Measurements from ENCODE around the gene IYD.

The IYD gene, protein sequence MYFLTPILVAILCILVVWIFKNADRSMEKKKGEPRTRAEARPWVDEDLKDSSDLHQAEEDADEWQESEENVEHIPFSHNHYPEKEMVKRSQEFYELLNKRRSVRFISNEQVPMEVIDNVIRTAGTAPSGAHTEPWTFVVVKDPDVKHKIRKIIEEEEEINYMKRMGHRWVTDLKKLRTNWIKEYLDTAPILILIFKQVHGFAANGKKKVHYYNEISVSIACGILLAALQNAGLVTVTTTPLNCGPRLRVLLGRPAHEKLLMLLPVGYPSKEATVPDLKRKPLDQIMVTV

DNA sequence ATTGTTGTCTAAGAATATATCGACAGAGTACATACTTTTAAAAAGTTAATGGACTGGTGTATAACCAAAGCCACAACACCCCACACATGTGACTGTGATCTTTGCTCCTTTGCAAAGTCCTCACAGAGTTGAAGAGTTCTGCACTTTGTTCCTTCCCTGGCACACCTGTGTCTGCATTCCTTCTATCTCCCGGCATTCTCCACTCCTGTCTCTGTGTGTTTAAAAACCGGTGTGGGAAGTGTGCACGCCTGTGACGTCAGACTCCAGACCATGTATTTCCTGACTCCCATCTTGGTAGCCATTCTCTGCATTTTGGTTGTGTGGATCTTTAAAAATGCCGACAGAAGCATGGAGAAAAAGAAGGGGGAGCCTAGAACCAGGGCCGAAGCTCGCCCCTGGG, at the start of gene IYD:
Gene IYD (plus strand): TSS at position 251 of the 400 bp plus-strand sequence. CDS start 20 bp downstream, at position 271.
- intact Hi-C loops (cut with DNase I): no loop called here
- DNase-seq: no peak

GRCh38 chr6:150319924-150320323, 48.9 kb upstream of the IYD start:
- no peak for DNase-seq
- intact Hi-C loops (cut with DNase I): no loop called here

DNA sequence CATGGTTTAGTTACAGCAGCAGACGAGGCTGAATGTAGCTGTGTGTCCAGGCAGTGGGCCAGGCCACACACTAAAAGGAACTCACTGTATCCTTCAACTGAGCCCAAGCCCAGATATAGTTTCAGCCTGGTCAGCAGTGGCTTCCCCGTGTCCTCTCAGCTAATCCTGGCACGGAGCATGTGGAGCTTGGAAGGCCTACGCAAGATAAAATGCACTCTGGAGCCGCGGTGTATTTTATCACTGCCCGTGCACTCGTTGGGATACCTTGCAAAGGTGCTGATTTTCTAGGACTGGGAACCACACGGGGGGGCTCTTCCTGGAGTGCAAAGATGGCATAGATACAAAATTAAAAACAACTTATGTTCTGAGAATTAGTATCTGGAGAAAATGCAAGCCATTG, 48.4 kb upstream of the IYD start:
- intact Hi-C loops (cut with DNase I): no loop called here
- peak in 19 of 42 donors; percentile 2 to 54 (median 31) for DNase-seq

DNA sequence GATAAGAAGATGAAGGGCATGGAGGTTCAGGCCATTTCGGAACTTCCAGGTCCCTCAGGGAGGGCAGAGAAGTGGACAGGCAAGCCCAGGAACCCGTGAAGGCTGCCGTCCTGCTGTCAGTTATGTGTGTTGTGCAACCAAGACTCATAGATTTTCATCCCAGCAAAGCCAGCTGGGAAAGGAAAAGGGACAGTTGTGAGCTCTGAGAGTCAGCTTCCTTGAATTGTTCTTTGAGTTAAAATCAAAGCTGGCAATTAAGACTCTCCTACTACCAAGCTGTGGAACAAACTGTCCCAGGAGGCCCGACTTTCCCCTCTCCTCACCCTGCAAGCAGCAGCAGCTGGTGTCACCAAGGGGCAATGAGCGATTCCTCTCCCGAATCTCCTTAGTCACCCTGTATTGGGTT, 46.3 kb upstream of the IYD start:
- DNase-seq: no peak
- intact Hi-C loops (cut with DNase I): no loop called here

DNA sequence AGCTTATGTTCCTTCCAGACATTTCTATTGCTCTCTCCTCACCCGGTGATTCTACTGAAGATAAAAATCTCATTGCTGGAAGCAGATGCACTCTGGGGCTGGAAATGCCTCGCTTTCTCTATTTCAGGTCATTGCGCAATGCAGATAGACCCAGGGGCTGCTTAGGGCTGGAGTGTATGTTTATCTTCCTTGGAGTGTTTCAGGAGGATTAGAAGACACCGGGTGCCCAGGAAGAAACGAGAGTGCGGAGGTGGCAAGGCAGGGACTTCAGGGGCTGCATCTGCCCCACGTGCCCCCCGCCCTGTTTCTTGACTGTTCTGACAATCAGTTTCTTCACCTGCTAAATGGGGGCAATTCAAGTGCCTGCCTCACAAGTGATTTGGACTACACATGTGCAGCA, 45.6 kb upstream of the IYD start:
- intact Hi-C loops (cut with DNase I): no loop called here
- DNase-seq: no peak

DNA sequence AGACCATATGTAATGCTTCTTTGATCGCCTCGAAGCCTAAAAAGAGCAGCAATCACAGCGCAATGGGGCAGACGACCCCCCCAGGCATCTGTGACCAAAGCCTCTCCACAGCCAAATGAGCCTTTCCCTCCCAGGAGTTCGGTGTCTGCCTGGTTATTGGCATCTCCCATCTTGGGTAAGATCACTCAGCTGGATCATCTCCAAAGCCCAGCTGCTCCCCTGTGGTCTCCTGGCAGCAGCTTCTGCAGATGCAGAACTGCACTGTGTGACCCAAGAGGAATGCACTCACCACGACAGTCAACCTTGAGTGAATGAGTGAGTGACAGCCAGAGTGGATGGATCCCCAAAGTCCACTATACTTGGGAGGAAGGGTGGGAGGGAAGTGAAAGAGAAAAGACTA, 44.8 kb upstream of the IYD start:
- intact Hi-C loops (cut with DNase I): no loop called here
- DNase-seq: no peak

GRCh38 chr6:150325066-150325772, 43.6 kb upstream of the IYD start:
- intact Hi-C loops (cut with DNase I): loop anchor here (5.0 kb wide), 1 partner anchor 243 kb away; no protein-coding TSS in a partner anchor
- no peak for DNase-seq

DNA sequence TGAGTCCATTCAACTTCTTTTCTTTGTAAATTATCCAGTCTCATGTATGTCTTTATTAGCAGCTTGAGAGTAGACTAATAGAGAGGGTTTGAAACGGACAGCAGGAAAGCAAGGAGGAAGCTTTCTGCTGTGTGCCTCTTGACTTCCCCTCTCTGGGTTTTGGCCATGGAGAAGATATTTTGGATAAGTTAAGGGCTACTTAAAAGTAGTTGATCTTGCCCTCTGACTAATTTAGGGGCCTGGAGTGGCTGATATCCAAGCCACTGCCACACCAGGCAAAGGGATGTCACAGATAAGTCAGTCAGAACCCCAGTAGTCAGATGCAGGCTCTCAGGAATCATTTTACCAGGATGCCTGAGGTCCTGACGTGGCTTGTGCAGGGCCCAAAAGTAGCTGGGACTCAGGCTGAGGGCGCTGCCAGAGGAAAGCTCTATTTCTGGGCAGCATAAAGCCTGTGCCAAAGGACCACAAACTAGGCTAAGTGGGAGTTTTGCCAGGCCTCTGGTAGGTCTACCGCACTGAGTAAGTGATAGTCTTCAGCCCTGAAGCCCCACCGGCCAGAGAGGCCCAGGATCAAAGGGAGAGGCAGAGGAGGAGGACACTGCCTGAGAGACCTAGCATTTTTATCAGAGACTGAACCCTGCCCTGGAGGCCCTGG, 41.6 kb upstream of the IYD start:
- no peak for DNase-seq
- intact Hi-C loops (cut with DNase I): loop anchor here (5.0 kb wide), 1 partner anchor 245 kb away; no protein-coding TSS in a partner anchor

DNA sequence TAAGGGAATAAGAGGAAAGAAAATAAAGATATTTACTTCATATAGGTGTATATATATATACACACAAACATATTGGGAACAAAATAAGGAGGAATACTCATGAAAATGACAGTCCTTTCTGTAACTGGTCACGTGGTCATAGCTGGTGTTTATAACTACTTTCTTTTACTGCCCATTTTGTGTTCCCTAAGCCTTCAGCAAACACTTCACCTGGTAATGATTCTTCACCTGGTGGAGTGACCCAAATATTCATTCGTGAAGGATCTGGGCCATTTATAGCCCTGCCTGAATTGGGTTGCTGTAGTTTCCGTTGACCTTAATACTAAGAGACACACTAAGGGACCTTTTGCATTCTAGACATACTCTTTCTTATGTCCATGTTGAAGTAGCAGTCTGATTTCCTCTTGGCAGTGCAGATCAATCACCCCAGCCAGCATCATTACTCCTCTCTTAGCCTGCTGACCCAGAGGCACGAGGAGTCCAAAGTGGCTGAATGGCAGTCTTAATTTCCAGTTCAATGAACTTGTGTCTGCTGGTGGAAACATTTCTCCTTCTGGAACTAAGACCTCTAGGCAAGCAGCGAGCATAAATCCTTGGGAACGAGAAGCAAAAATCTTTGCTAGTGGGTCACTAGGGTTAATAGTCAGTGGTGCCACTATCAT, 39.9 kb upstream of the IYD start:
- DNase-seq: no peak
- intact Hi-C loops (cut with DNase I): loop anchor here (5.0 kb wide), 1 partner anchor 247 kb away; no protein-coding TSS in a partner anchor

GRCh38 chr6:150331344-150331743, 37.5 kb upstream of the IYD start:
- intact Hi-C loops (cut with DNase I): no loop called here
- DNase-seq: no peak

GRCh38 chr6:150332939-150333584, 35.8 kb upstream of the IYD start:
- no peak for DNase-seq
- intact Hi-C loops (cut with DNase I): no loop called here

DNA sequence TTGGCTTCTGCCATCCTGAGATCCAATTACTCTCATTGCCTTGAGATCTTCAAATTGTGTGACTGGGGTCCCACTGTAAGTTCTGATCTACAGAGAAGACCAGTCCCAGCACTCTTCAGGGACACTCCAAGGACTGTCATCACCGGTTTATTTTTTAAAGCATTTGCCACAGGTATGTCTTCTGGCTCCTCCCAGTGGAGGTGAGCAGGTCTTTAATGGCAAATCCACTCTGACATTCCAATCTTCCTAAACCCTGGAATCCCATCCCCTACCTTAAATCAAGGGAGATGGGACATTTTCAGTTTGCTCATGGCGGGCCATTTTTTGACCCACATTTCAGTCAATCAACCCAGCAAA, 35.2 kb upstream of the IYD start:
- DNase-seq: no peak
- intact Hi-C loops (cut with DNase I): no loop called here

GRCh38 chr6:150334790-150335783, 33.7 kb upstream of the IYD start:
- DNase-seq: peak in 33 of 42 donors; percentile 9 to 78 (median 53)
- intact Hi-C loops (cut with DNase I): loop anchor here (5.0 kb wide), 1 partner anchor 263 kb away; no protein-coding TSS in a partner anchor

DNA sequence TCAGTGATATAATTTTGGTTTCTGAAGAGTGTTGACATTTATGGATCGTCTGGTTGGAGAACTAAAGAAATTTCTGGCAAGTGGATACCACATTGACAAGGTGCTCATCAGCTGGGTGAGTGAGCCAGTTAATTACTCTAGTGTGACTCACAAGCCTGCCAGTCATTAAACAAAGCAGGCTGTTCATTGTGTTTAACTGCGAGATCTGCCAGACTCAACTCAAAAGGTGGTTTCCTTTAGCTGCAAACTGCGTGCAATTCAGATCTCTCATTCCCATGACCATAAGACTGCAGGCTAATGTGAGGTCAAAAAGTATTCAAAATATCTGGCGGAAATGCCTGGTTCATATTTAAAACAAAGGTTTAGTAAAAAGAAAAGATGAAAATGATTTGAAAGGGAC, 32.5 kb upstream of the IYD start:
- intact Hi-C loops (cut with DNase I): loop anchor here (5.0 kb wide), 1 partner anchor 264 kb away; no protein-coding TSS in a partner anchor
- peak in 3 of 42 donors; percentile 17 to 48 (median 27) for DNase-seq

DNA sequence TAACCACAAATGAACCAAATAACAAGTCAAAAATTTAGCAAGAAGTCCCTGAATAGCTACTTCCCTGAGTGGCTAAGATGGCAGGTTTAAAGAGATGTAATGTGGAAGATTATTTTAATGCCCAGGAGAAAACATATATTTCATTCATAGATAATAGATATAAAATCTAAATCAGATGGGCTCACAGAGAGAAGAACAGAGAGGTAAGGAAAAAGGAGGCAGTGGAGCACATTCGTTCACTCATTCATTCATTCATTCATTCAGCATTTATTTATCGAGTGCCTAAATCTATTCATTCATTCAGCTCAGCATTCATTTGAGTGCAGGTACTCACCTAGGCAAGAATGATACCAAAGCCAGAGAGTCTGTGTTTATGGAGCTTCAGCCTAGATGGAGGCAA, 32.1 kb upstream of the IYD start:
- intact Hi-C loops (cut with DNase I): loop anchor here (5.0 kb wide), 1 partner anchor 264 kb away; no protein-coding TSS in a partner anchor
- DNase-seq: no peak

GRCh38 chr6:150342126-150342525, 26.7 kb upstream of the IYD start:
- no peak for DNase-seq

DNA sequence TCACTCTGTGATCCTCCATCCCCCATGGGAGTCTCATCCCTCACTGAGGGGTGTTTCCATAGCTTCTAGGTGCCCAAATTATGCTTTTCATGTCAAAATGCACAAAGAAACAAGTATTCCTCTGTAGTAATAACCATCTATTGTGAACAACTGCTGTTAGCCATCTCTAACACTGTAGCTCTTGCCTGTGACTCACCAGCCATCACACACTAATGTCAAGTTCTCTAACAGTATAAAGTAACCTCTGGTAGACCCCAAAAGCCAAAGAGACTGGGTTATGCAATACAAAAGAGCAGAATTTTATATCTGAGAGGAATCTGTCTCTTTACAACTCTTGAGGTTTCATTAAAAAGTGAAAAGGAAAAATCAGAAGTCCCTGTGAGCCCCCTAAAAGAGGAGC, 25.4 kb upstream of the IYD start:
- intact Hi-C loops (cut with DNase I): no loop called here

More at GRCh38 chr6:150342126-150342525, 26.7 kb upstream of the IYD start:
- intact Hi-C loops (cut with DNase I): no loop called here

DNA sequence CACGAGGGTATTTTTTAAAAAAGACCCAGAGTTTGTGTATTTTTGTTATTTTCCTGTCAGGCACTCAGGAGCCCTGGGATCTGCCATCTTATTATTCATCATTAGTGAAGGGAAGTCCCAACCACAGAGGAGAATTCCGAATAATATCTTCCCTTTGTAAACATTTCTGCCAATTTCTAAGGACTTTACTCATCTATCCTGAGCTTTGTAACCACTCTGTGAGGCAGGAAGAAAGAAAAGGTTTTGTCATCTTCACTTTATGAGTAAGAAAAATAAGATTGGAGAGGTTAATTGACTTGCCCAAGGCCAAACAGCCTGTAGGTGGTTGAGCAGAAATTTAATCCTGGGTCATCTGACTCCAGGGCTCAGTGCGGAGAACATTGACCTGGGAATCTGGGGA, 23.0 kb upstream of the IYD start:
- intact Hi-C loops (cut with DNase I): no loop called here
- no peak for DNase-seq

More for the DNA sequence above, 25.4 kb upstream of the IYD start:
- DNase-seq: no peak
